Erythroblast (primary cell): ENCODE results near the gene SNORC.
"Not testable (repeated sequence)": the region's sequence is repeated elsewhere in the genome, so short reads cannot be mapped to it uniquely, and the experiment has no call there.

Experiments
- DNase-seq, 2 experiments: peaks; one replicate each; lab custom pipeline; 2025; lab: John Stamatoyannopoulos, UW
- GATA1 ChIP-seq: IDR thresholded peaks from 2 replicates; pipeline ENCODE4 v1.6.1; 2011; ENCODE audit warnings: low read depth, mild to moderate bottlenecking, control low read depth, low read length, moderate library complexity
- POLR2A ChIP-seq: IDR thresholded peaks from 2 replicates; pipeline ENCODE4 v1.6.1; 2011; ENCODE audit warnings: mild to moderate bottlenecking, low read length

Gene SNORC

GRCh38 chr2:232901736-232902578 lies 31.9 kb downstream of the SNORC start:
- TF ChIP-seq POLR2A (no peak), GATA1 (no peak)
- DNase-seq = no peak

- DNase-seq = no peak
- TF ChIP-seq GATA1 (no peak), POLR2A (no peak)
Observed at GRCh38 chr2:232903989-232904388, 33.9 kb downstream of the SNORC start.

- DNase-seq = not testable (repeated sequence)
Observed at GRCh38 chr2:232906867-232907717, 37.0 kb downstream of the SNORC start.

- DNase-seq = not testable (repeated sequence)
Observed at GRCh38 chr2:232907718-232908085, 37.6 kb downstream of the SNORC start.

GRCh38 chr2:232908695-232909094 lies 38.6 kb downstream of the SNORC start:
- TF ChIP-seq GATA1 (no peak), POLR2A (no peak)
- no peak for DNase-seq

GRCh38 chr2:232910376-232910775 lies 40.3 kb downstream of the SNORC start:
- TF ChIP-seq GATA1 (no peak), POLR2A (no peak)
- no peak for DNase-seq

- TF ChIP-seq POLR2A (no peak), GATA1 (no peak)
Observed at GRCh38 chr2:232911712-232912277, 41.7 kb downstream of the SNORC start.

GRCh38 chr2:232913903-232914302 lies 43.8 kb downstream of the SNORC start:
- no peak for DNase-seq
- TF ChIP-seq POLR2A (no peak), GATA1 (no peak)

More at GRCh38 chr2:232911712-232912277, 41.7 kb downstream of the SNORC start:
- no peak for DNase-seq

GRCh38 chr2:232919141-232919540 lies 49.1 kb downstream of the SNORC start:
- DNase-seq = no peak
- TF ChIP-seq GATA1 (no peak), POLR2A (no peak)

- TF ChIP-seq GATA1 = no peak
- TF ChIP-seq POLR2A = no peak
- no peak for DNase-seq
Observed at GRCh38 chr2:232920055-232920454, 50.0 kb downstream of the SNORC start.

- TF ChIP-seq POLR2A = no peak
- TF ChIP-seq GATA1 = no peak
- no peak for DNase-seq
Observed at GRCh38 chr2:232920760-232921159, 50.7 kb downstream of the SNORC start.

GRCh38 chr2:232924433-232924832 lies 54.4 kb downstream of the SNORC start:
- no peak for DNase-seq
- no peak for TF ChIP-seq GATA1
- TF ChIP-seq POLR2A = no peak

GRCh38 chr2:232925153-232925820 lies 55.2 kb downstream of the SNORC start:
- no peak for TF ChIP-seq GATA1
- no peak for TF ChIP-seq POLR2A
- no peak for DNase-seq

GRCh38 chr2:232925821-232926156 lies 55.7 kb downstream of the SNORC start:
- DNase-seq = no peak
- TF ChIP-seq GATA1 = no peak
- TF ChIP-seq POLR2A = no peak
